Caco-2 (cell line): ENCODE data around the gene SLC9A3. TPM values are rescaled to one million over a fixed set of nuclear protein-coding genes. Genes with fewer than 3 reads are reported as not detected.

Experiments
- BruUV-seq: library from RNA; stranded (reverse); fragments of 400-500 nt; replicated peaks from 2 replicates; lab custom pipeline; 2021; lab: Mats Ljungman, UMichigan
- CTCF ChIA-PET: fragments of 300-600 bp; sonication (Branson Sonifier 250); formaldehyde crosslinking; loops from one replicate; lab custom pipeline; 2022; ENCODE audit warnings: antibody characterized with exemption; lab: Charles Lee
- POLR2A ChIA-PET: fragments of 300-600 bp; sonication (Branson Sonifier 250); formaldehyde crosslinking; loops from one replicate; lab custom pipeline; 2022; ENCODE audit warnings: antibody characterized with exemption; lab: Charles Lee
- DNase-seq, 2 experiments: peaks; one replicate each; pipeline versions ENCODE4 v3.0.0 to v3.0.0-alpha.2; 2020 to 2022
- H3K27me3 ChIP-seq: replicated peaks from 2 replicates; pipeline ENCODE4 v1.6.0; 2011; ENCODE audit warnings: low read length; ENCODE audit not compliant: control insufficient read depth, insufficient read depth
- H3K36me3 ChIP-seq: 2 replicates; pipeline ENCODE4 v1.5.1; 2011; ENCODE audit warnings: low read length; ENCODE audit not compliant: control insufficient read depth, insufficient read depth
- H3K4me1 ChIP-seq: fragments of 250-450 bp; sonication (Bioruptor Pico); 2 replicates; pipeline ENCODE4 v1.5.1; 2020; ENCODE audit warnings: mild to moderate bottlenecking
- H3K4me3 ChIP-seq: 2 replicates; pipeline ENCODE4 v1.5.1; 2011; ENCODE audit warnings: low read depth, mild to moderate bottlenecking, control low read depth, low read length
- H3K9me3 ChIP-seq: fragments of 250-450 bp; sonication (Bioruptor Pico); 2 replicates; pipeline ENCODE4 v1.5.1; 2020; ENCODE audit warnings: mild to moderate bottlenecking, moderate library complexity
- H3K27ac Mint-ChIP-seq: one replicate; pipeline ENCODE4 v1.8.0; 2022; ENCODE audit warnings: mixed read lengths; ENCODE audit not compliant: unreplicated experiment
- H3K27me3 Mint-ChIP-seq: one replicate; pipeline ENCODE4 v1.8.0; 2022; ENCODE audit warnings: mixed read lengths; ENCODE audit not compliant: insufficient read depth, unreplicated experiment
- H3K36me3 Mint-ChIP-seq: one replicate; pipeline ENCODE4 v1.8.0; 2022; ENCODE audit warnings: mild to moderate bottlenecking, mixed read lengths; ENCODE audit not compliant: insufficient read depth, unreplicated experiment
- H3K4me1 Mint-ChIP-seq: one replicate; pipeline ENCODE4 v1.8.0; 2022; ENCODE audit warnings: low read depth, mixed read lengths; ENCODE audit not compliant: unreplicated experiment
- H3K4me3 Mint-ChIP-seq: one replicate; pipeline ENCODE4 v1.8.0; 2022; ENCODE audit warnings: mild to moderate bottlenecking, moderate library complexity, mixed read lengths; ENCODE audit not compliant: unreplicated experiment
- H3K9me3 Mint-ChIP-seq: one replicate; pipeline ENCODE4 v1.8.0; 2022; ENCODE audit warnings: mixed read lengths; ENCODE audit not compliant: unreplicated experiment
- CTCF ChIP-seq, 2 experiments: fragments of 200-600 bp in 1 of 2; IDR thresholded peaks; 1 replicate in 1 of 2; 2 replicates in 1 of 2; pipeline versions ENCODE4 v1.5.1 to v1.8.0; 2011 to 2022; ENCODE audit warnings: antibody characterized with exemption in 1 of 2, control low read depth in 1 of 2, inconsistent platforms in 1 of 2, low read depth in 1 of 2, low read length in 1 of 2, mild to moderate bottlenecking in 1 of 2, moderate library complexity in 1 of 2; ENCODE audit not compliant: insufficient read depth in 1 of 2, severe bottlenecking in 1 of 2, unreplicated experiment in 1 of 2
- intact Hi-C: fragments of 100-400 bp; cut with micrococcal nuclease; formaldehyde crosslinking; loops from one replicate; pipeline ENCODE4 v1.10.0; 2022; ENCODE audit not compliant: unreplicated experiment
- total RNA-seq: library from RNA; stranded (reverse); gene quantifications from 2 replicates; pipeline ENCODE4 v1.2.3, GENCODE V29; 2022

The SLC9A3 gene
- total RNA-seq, 1 experiment from 2014 or later: 3.4 TPM

- ChIA-PET POLR2A (interaction anchor here (0.6 kb wide), 1 partner anchor 51 kb away, joined by 3 read pairs; no protein-coding TSS in a partner anchor), CTCF (interaction anchor here (1.0 to 1.2 kb wide), 2 partner anchors 16 to 242 kb away, joined by 4 to 8 read pairs; no protein-coding TSS in a partner anchor)
- Histone ChIP-seq H3K4me1 (peaks cover 7% of the 10 kb centered on the region; the same call in 1 of the 2 replicates), H3K36me3 (no peaks in the 10 kb centered on the region), H3K27me3 (no peaks in the 10 kb centered on the region), H3K4me3 (no peak overlapping the region), H3K9me3 (no peaks in the 10 kb centered on the region)
- H3K9me3 Mint-ChIP-seq: peaks cover 14% of the 10 kb centered on the region
- intact Hi-C loops: loop anchor here (2.0 kb wide), 2 partner anchors 114 to 242 kb away; no protein-coding TSS in a partner anchor
- H3K27ac Mint-ChIP-seq: no peak overlapping the region
- no peak for TF ChIP-seq CTCF (IDR thresholded peaks at IDR 0.05; ENCODE audit: insufficient read depth in 1 of 2, low read depth in 1 of 2, low read length in 1 of 2, severe bottlenecking in 1 of 2, unreplicated experiment in 1 of 2)
- no peak overlapping the region for H3K4me3 Mint-ChIP-seq
- H3K36me3 Mint-ChIP-seq: no peaks in the 10 kb centered on the region
- no peak for DNase-seq
- H3K27me3 Mint-ChIP-seq: no peaks in the 10 kb centered on the region
- no TSS peak for BruUV-seq
- H3K4me1 Mint-ChIP-seq: no peaks in the 10 kb centered on the region
Measured at GRCh38 chr5:430214-430925, 93.9 kb downstream of the SLC9A3 start.

GRCh38 chr5:429453-430188 lies 94.6 kb downstream of the SLC9A3 start:
- no peaks in the 10 kb centered on the region for H3K4me1 Mint-ChIP-seq
- POLR2A ChIA-PET: no interaction called here

More at GRCh38 chr5:429453-430188, 94.6 kb downstream of the SLC9A3 start:
- no TSS peak for BruUV-seq
- peak in 1 of 2 experiments; percentile 27 for DNase-seq
- H3K27me3 ChIP-seq: no peaks in the 10 kb centered on the region
- intact Hi-C loops: loop anchor here (2.0 kb wide), 2 partner anchors 113 to 241 kb away; no protein-coding TSS in a partner anchor
- no peak overlapping the region for H3K4me3 ChIP-seq
- Mint-ChIP-seq H3K4me3 (no peak overlapping the region), H3K27me3 (no peaks in the 10 kb centered on the region), H3K36me3 (no peaks in the 10 kb centered on the region), H3K9me3 (peaks cover 14% of the 10 kb centered on the region), H3K27ac (no peak overlapping the region)
- CTCF ChIA-PET: interaction anchor here (0.6 kb wide), 1 partner anchor 17 kb away, joined by 3 read pairs; no protein-coding TSS in a partner anchor
- no peaks in the 10 kb centered on the region for H3K9me3 ChIP-seq
- no peaks in the 10 kb centered on the region for H3K36me3 ChIP-seq
- H3K4me1 ChIP-seq: peaks cover 7% of the 10 kb centered on the region; the same call in 1 of the 2 replicates
- TF ChIP-seq CTCF (IDR thresholded peaks at IDR 0.05; ENCODE audit: insufficient read depth in 1 of 2, low read depth in 1 of 2, low read length in 1 of 2, severe bottlenecking in 1 of 2, unreplicated experiment in 1 of 2): no peak
